Kidney glomerular epithelial cell (primary cell): ENCODE results near the gene HHIP.

ENCODE experiments used
- DNase-seq: peaks from one replicate; lab custom pipeline; 2025; lab: John Stamatoyannopoulos, UW

Gene HHIP

GRCh38 chr4:144655491-144655890 is 9.5 kb downstream of the HHIP start:
- DNase-seq: no peak

GRCh38 chr4:144656850-144657249 is 10.9 kb downstream of the HHIP start:
- no peak for DNase-seq

- DNase-seq: no peak
These were observed 12.1 kb downstream of the HHIP start for GRCh38 chr4:144658015-144658567.

GRCh38 chr4:144658903-144659302 is 12.9 kb downstream of the HHIP start:
- no peak for DNase-seq

- no peak for DNase-seq
These were observed 13.5 kb downstream of the HHIP start for GRCh38 chr4:144659447-144659846.

GRCh38 chr4:144663834-144664475 is 18.0 kb downstream of the HHIP start:
- no peak for DNase-seq

GRCh38 chr4:144666539-144667175 is 20.7 kb downstream of the HHIP start:
- peak; percentile 30 for DNase-seq

- peak; percentile 76 for DNase-seq
These were observed 21.5 kb downstream of the HHIP start for GRCh38 chr4:144667500-144667899.

GRCh38 chr4:144670776-144671175 is 24.8 kb downstream of the HHIP start:
- DNase-seq: no peak

GRCh38 chr4:144674711-144675110 is 28.8 kb downstream of the HHIP start:
- DNase-seq: no peak

- no peak for DNase-seq
These were observed 35.9 kb downstream of the HHIP start for GRCh38 chr4:144681806-144682205.

GRCh38 chr4:144683516-144683915 is 37.6 kb downstream of the HHIP start:
- no peak for DNase-seq

GRCh38 chr4:144685911-144686310 is 40.0 kb downstream of the HHIP start:
- no peak for DNase-seq

- no peak for DNase-seq
These were observed 41.0 kb downstream of the HHIP start for GRCh38 chr4:144686921-144687320.

- no peak for DNase-seq
These were observed 41.5 kb downstream of the HHIP start for GRCh38 chr4:144687466-144687865.

GRCh38 chr4:144688035-144688569 is 42.1 kb downstream of the HHIP start:
- DNase-seq: no peak

GRCh38 chr4:144689125-144689524 is 43.2 kb downstream of the HHIP start:
- DNase-seq: no peak

GRCh38 chr4:144695721-144696120 is 49.8 kb downstream of the HHIP start:
- DNase-seq: no peak

GRCh38 chr4:144696376-144696775 is 50.4 kb downstream of the HHIP start:
- DNase-seq: no peak

- peak; percentile 44 for DNase-seq
These were observed 53.6 kb downstream of the HHIP start for GRCh38 chr4:144699565-144699964.

GRCh38 chr4:144701683-144702233 is 55.8 kb downstream of the HHIP start:
- no peak for DNase-seq

- DNase-seq: no peak
These were observed 57.5 kb downstream of the HHIP start for GRCh38 chr4:144703494-144703893.
